SHP77 (cell line): ENCODE measurements around the gene ASMTL.
"Not testable (repeated sequence)": the region's sequence is repeated elsewhere in the genome, so short reads cannot be mapped to it uniquely, and the experiment has no call there.

Source experiments
- DNase-seq, 2 experiments: peaks; one replicate each; lab custom pipeline; 2025; lab: John Stamatoyannopoulos, UW

Gene ASMTL

DNA sequence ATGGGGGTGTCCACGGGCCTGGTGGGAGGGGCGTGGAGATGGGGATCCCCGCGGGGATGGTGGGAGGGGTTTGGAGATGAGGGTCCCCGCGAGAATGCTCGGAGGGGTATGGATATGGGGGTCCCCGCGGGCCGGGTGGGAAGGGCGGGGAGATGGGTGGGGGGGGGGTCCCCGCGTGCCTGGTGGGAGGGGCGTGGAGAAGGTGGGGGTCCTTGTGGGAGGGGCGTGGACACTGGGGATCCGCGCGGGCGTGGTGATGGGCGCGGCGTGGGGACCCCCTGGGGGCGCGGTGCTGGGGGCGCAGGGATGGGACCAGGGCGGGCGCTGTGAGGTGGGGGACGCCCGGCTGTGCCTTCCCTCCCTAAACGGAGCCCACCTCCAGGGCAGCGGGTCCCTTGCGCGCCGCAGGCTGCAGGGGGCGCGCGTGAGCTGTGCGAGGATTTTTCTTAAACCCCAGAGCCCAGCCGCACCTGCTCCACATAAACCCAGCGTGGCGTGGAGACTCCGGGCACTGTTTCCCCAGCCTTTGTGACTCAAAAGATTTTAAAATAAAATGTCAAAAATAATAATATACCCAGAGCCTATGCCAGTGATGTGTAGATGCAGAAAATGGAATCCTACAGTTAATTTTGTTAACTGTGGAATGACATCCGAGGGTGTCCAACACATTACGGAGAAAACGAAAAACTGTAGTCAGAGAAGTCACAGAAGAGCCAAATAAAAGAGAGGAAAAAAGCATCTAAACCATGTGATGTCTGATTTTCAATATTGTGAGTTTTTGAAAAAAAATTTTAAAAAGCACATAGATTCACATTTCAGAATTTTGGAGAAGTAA is 1.5 kb upstream of the ASMTL start:
- no peak for DNase-seq

DNA sequence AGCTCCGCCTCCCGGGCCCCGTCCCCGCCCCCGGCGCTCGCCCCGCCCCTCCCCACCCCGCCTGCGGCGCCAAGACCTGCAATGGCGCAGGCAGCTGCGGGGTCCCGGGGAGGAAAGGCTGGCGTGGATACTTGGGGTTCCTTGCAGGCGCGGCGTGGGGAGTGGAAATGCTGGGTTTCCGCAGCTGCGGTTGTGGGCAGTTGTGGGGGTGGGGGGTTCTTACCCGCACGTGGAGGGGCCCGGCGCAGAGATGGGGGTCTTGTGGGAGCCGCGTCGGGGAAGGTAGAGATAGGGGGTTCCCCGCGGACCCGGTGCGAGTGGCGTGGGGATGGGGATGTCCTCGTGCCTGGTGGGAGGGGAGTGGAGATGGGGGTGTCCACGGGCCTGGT is 680 bp upstream of the ASMTL start:
- no peak for DNase-seq

DNA sequence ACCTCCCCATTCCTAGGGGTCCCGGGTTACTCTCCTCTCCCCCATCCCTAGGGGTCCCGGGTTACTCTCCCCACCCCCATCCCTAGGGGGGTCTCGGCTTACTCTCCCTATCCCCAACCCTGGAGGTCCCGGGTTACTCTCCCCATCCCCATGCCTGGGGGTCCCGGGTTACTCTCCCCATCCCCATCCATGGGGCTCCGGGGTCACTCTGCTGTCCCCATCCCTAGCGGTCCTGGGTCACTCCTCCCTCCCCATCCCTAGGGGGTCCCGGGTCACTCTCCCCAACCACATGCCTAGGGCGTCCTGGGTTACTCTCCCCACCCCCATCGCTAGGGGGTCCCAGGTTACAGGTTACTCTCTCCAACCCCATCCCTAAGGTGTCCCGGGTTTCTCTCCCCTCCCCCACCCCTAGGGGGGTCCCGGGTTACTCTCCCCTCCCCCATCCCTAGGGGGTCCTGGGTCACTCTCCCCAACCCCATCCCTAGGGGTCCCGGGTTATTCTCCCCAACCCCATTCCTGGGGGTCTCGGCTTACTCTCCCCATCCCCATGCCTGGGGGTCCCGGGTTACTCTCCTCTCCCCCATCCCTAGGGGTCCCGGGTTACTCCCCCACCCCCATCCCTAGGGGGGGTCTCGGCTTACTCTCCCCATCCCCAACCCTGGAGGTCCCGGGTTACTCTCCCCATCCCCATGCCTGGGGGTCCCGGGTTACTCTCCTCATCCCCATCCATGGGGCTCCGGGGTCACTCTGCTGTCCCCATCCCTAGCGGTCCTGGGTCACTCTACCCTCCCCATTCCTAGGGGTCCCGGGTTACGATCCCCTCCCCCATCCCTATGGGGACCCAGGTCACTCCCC is 821 bp downstream of the ASMTL start:
- no peak for DNase-seq

DNA sequence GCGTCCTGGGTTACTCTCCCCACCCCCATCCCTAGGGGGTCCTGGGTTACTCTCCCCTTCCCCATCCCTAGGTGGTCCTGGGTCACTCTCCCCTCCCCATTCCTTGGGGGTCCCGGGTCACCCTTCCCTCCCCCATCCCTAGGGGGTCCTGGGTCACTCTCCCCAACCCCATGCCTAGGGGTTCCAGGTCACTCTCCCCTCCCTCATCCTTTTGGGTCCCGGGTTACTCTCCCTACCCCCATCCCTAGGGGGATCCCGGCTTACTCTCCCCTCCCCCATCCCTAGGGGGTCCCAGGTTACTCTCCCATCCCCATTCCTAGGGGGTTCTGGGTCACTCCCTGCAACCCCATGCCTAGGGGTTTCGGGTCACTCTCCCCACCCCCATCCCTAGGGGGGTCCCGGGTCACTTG is 1.5 kb downstream of the ASMTL start:
- DNase-seq, result no peak

DNA sequence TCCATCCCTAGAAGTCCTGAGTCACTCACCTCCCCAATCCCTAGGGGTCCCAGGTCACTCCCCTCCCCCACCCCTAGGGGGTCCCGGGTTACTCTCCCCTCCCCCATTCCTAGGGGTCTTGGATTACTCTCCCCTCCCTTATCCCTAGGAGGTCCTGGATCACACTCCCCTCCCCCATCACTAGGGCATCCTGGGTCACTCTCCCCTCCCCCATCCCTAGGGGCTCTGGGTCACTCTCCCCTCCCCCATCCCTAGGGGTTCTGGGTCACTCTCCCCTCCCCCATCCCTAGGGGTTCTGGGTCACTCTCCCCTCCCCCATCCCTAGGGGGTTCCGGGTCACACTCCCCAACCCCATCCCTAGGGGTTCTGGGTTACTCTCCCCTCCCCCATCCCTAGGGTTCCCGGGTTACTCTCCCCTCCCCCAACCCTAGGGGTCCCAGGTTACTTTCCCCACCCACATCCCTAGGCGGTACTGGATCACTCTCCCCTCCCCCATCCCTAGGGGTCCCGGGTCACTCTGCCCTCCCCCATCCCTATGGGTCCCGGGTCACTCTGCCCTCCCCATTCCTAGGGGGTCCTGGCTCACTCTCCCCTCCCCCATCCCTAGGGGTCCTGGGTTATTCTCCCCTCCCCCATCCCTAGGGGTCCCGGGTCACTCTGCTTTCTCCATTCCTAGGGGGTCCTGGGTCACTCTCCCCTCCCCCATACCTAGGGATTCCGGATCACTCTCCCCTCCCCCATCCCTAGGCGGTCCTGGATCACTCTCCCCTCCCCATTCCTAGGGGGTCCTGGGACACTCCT is 2.1 kb downstream of the ASMTL start:
- DNase-seq, result no peak

DNA sequence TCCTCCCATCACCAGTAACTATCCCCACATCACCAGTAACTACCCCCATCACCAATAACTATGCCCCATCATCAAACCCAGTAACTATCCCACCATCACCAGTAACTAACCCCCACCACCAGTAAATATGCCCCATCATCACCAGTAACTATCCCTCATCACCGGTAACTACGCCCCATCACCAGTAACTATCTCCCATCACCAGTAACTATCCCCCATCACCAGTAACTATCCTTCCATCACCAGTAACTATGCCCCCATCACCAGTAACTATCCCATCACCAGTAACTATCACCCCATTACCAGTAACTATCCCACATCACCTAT is 2.9 kb downstream of the ASMTL start:
- no peak for DNase-seq

DNA sequence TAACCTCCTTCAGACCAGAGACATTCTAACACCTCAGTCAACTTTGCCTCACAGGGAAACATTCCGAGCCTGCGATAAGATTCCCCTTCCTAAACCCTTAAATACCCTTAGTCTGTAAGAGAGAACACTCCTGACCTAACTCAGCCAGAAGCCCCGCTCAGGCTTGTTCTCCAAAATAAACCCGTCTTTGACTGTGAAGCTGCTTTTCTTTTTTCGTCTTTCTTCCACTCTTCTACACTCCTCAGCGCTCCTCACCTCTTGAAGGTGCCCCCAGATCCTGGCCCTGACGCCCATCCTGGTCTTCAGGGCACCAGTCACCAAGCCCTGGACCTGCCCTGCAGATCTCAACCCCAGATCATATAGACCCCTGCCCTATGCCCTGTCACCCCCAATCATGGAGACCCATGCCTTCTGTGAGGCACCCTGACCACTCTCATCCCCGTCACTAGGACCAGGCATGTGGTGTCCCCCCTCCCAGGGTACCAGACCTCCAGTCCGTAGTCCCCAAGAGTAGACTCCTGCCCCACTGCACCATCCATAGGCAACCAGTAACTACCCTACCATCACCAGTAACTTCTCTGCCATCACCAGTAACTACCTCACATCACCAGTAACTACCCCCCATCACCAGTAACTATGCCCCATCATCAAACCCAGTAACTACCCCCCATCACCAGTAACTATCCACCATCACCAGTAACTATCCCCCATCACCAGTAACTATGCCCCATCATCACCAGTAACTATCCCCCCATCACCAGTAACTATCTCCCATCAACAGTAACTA is 3.5 kb downstream of the ASMTL start:
- no peak for DNase-seq

DNA sequence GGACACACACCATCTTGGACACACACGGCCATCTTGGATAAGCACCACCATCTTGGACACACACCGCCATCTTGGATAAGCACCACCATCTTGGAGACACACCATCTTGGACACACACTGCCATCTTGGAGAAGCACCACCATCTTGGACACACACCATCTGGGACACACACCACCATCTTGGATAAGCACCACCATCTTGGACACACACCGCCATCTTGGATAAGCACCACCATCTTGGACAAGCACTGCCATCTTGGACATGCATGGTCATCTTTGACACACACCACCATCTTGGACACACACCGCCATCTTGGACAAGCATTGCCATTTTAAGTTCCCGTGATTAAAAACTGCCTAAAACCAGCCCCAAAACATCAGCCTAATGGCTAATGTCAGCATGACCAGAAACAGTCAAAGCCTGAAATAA is 4.1 kb downstream of the ASMTL start:
- DNase-seq, result not testable (repeated sequence)

DNA sequence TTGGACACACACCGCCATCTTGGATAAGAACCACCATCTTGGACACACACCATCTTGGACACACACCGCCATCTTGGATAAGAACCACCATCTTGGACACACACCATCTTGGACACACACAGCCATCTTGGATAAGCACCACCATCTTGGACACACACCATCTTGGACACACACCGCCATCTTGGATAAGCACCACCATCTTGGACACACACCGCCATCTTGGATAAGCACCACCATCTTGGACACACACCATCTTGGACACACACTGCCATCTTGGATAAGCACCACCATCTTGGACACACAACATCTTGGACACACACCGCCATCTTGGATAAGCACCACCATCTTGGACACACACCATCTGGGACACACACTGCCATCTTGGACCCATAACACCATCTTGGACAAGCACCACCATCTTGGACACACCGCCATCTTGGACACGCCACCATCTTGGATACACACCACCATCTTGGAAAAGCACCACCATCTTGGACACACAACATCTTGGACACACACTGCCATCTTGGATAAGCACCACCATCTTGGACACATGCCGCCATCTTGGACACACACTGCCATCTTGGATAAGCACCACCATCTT is 4.6 kb downstream of the ASMTL start:
- not testable (repeated sequence) for DNase-seq

DNA sequence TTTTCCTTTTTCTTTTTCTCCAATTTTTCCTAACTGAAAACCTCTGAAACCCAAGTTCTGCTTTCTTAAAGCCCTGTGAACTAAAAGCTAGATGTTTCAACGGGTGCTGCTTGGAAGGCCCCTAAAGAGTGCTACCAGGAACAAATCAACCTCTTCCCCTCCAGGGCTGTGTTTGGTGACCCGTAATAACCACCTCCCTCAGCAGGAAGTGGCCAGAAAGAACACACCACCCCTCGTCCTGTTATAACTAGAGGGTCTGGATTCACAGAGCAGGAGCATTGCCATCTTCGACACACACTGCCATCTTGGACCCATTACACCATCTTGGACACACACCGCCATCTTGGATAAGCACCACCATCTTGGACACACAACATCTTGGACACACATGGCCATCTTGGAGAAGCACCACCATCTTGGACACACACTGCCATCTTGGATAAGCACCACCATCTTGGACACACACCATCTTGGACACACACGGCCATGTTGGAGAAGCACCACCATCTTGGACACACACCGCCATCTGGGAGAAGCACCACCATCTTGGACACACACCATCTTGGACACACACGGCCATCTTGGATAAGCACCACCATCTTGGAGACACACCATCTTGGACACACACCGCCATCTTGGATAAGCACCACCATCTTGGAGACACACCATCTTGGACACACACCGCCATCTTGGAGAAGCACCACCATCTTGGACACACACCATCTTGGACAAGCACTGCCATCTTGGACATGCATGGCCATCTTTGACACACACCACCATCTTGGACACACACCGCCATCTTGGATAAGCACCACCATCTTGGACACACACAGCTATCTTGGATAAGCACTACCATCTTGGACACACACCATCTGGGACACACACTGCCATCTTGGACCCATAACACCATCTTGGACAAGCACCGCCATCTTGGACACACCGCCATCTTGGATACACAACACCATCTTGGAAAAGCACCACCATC is 5.4 kb downstream of the ASMTL start:
- not testable (repeated sequence) for DNase-seq

DNA sequence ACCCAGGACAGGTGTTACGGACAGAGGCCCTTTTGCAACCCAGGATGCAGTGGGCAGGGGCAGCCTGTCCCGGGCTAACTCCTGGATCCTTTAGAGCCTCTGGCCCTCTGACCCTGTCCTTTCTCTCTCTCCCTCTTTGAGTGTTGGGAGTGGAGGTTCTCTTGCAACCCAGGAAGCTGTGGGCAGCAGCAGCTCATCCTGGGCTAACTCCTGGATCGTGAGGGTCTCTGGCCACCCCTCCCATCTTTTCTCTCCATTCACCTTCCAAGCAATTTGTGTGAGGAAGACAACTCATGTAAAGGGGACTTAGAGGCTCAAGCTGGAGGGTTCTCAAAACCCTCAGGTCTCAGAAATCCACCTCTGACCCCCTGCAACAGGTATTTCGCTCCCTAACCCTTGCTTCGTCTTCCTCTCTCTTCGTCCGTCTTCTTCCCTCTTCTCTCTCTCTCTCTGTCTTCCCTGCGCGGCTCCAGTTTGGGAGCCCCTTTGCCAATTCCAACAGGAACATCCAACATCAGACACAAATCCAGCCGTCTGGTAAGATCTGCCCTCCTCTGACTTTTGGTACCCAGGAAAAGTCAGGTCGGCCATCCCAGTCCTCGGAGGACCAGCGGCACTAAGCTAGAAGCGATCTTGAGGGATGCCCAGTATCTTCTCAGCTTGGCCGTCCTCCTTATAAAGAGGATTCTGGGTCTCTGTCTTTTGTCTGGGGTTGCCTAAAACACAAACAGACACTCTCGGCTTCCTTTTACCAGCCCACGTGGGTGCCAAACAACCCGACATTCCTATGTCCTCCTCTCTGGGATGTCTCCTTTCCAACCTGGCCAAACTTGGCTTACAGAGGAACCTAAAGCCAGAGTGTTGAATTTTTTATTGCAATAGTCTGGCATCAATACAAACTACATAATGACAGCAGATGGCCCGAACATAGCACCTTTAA is 7.9 kb downstream of the ASMTL start:
- DNase-seq, result no peak

DNA sequence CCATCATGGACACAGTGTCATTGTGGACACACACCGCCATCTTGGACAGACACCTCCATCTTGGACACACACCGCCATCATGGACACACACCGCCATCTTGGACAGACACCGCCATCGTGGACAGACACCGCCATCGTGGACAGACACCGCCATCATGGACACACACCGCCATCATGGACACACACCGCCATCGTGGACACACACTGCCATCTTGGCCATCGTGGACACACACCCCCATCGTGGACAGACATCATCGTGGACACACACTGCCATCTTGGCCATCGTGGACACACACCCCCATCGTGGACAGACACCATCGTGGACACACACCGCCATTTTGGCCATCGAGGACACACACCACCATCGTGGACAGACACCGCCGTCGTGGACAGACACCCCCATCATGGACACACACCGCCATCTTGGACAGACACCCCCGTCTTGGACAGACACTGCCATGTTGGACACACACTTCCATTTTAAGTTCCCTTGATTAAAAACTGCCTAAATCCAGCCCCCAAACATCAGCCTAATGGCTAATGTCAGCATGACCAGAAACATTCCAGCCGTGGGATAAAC is 9.1 kb downstream of the ASMTL start:
- no peak for DNase-seq

DNA sequence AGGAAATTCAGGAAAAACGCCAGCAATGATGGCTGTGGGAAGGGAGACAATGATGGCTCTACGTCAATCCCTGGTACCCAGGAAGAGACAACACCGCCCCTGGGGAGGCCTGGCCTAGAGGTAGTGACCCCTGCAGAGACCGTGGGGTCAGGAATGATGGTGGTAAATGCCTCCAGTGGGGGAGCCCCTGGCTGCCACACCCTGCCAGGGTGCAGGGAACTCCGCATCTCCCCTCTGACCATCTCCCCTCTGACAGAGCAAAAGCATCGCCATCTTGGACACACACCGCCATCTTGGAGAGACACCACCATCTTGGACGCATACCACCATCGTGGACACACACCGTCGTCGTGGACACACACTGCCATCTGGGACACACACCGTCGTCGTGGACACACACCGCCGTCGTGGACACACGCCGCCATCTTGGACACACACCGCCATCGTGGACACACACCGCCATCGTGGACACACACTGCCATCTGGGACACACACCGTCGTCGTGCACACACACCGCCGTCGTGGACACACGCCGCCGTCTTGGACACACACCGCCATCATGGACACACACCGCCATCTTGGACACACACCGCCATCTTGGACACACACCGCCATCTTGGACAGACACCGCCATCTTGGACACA is 9.9 kb downstream of the ASMTL start:
- DNase-seq, result no peak

DNA sequence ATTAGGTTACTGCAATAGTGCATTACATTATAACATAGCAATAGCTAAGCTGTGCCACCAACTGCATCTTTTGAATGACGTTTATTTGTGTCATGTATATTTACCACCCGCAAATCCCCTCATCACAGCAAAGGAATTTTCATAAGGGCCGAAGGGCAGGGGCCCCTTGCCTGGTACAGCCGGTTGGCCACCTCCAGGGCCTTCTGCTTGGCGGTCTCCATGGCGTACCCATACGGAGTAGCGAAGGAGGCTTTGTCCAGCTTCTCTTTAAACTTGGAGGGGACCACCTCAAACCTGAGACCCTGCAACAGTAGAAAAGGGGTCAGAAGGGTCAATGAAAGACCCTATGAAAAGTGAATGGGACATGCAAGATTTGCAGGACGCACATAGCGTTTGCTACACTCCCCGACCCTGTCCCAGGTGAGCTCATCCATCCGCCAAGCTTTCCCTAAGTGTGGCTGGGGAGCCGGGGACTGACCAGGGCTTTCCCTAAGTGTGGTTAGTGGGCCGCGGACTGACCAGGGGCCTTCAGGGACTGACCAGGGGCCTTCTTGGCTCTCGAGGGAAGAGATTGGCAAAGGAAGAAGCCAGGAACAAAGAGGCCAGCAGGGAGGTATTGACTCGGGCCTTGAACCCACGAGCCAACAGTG is 10.6 kb downstream of the ASMTL start:
- no peak for DNase-seq

DNA sequence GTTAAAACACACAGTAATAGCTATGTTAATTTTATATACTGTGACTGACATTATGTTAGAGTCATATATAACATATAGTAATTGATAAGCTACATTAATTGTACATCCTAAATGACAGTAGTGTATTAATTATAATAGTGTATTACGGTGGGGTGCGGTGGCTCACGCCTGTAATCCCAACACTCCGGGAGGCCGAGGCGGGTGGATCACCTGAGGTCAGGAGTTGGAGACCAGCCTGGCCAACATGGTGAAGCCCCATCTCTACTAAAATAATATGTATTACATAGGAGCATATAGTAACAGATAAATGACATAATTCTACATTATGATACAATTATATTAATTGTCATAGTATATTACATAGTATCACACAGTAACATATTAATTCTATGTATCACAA is 12.2 kb downstream of the ASMTL start:
- DNase-seq, result no peak

DNA sequence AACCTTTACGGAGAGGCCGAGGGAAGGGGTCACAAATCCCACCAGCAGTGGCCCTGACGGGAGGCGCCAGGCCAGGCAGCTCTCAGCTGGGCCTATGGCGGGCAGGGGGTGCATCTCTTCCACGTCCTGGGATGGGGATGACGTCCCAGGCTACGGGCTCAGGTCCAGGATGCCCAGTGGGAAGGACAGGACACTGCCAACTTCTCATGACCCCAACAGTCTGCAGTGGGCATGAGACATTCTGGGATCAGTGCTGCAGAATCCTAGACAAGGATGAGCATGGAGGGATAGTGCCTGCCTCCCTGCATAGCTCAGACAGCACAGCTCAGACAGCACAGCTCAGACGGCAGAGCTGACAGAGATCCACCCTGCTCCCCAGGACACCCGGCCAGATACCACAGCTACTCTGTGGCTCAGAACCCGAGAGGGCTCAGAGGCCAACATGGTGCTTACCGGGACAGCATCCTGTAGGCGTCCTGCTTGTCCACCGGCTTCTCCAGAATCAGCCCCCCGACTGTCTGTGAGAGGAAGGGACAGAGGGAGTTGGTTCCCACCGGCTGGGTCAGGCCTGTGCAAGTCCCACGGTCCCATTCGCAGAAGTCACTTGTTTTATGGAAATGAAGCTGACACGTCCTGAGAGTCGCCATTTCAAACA is 17.3 kb downstream of the ASMTL start:
- no peak for DNase-seq

DNA sequence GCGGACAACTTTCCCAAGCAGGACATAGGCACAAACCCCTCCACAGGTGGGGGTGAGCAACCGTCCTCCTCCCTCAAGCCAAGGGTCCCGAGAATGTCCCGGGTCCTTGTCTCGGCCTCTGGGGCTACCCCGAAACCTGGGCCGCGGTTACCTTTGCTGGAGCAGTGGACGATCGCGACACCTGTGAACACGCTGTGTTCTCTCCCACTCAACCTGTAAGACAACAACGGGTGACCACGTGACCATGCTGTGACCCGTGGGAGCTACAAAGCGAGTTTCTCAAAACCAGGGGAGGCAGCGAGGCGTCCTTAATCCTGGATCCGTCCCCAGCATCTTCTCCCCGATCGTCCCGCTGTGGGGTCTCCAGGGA is 17.9 kb downstream of the ASMTL start:
- no peak for DNase-seq
